ENCODE measurements around the gene ZC3H13. TPM values are rescaled to one million over a fixed set of nuclear protein-coding genes. Genes with fewer than 3 reads are reported as not detected.

The ZC3H13 gene
- total RNA-seq, 1 experiment from 2014 or later = 36.9 TPM

DNA sequence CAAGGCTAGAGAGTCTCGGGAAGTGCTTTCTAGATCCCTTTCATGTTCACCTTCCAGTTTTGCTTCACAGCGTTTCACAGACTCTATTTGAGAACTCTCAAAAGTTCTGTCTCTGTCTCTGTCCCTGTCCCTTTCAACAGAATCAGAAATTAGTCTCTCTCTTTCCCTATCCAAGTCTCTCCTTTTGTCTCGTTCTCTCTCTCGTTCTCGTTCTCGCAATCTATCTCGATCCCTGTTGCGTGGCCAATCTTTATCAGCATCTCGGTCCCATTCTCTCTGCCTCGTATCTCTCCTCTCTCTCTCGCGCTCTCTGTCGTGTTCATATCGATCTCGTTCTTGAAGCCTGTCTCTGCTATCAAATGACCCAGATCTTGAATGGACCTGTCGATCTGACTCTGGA is 85.0 kb downstream of the ZC3H13 start:
- H2AFZ ChIP-seq = no peak overlapping the region
- no peak overlapping the region for H3K27ac ChIP-seq
- H3K79me2 ChIP-seq (ENCODE audit: low read depth) = no peaks in the 10 kb centered on the region
- no peak for TF ChIP-seq EZH2 (IDR thresholded peaks at IDR 0.05; ENCODE audit: low read depth)
- TF ChIP-seq, protein P1, sequence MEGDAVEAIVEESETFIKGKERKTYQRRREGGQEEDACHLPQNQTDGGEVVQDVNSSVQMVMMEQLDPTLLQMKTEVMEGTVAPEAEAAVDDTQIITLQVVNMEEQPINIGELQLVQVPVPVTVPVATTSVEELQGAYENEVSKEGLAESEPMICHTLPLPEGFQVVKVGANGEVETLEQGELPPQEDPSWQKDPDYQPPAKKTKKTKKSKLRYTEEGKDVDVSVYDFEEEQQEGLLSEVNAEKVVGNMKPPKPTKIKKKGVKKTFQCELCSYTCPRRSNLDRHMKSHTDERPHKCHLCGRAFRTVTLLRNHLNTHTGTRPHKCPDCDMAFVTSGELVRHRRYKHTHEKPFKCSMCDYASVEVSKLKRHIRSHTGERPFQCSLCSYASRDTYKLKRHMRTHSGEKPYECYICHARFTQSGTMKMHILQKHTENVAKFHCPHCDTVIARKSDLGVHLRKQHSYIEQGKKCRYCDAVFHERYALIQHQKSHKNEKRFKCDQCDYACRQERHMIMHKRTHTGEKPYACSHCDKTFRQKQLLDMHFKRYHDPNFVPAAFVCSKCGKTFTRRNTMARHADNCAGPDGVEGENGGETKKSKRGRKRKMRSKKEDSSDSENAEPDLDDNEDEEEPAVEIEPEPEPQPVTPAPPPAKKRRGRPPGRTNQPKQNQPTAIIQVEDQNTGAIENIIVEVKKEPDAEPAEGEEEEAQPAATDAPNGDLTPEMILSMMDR (conservative IDR thresholded peaks at IDR 0.05) = no peak
- no TSS peak for BruUV-seq (replicated peaks)
- H3K9me2 ChIP-seq (ENCODE audit: insufficient read depth) = 0 out of 2 replicates have a peak, but pooled peaks cover 4% of the 10 kb centered on the region
- H3K9me3 ChIP-seq (ENCODE audit: insufficient read depth, low read depth) = no peaks in the 10 kb centered on the region
- H3K4me1 ChIP-seq (replicated peaks; ENCODE audit: insufficient read depth) = no peaks in the 10 kb centered on the region
- H4K20me1 ChIP-seq (ENCODE audit: insufficient read depth) = peaks cover 7% of the 10 kb centered on the region; the same call in 1 of the 2 replicates
- intact Hi-C loops (cut with micrococcal nuclease; ENCODE audit: unreplicated experiment) = loop anchor here (10.0 kb wide), 1 partner anchor 157 kb away; no protein-coding TSS in a partner anchor
- H3K4me3 ChIP-seq = no peak overlapping the region
- no peak overlapping the region for H3K4me2 ChIP-seq
- ChIA-PET CTCF (no interaction called here), POLR2A (ENCODE audit: unreplicated experiment) (no interaction called here)
- H3K36me3 ChIP-seq (ENCODE audit: low read depth) = peaks cover 29% of the 10 kb centered on the region
- H3F3A ChIP-seq (ENCODE audit: insufficient read depth, low read depth) = no peaks in the 10 kb centered on the region
- no peaks in the 10 kb centered on the region for H3K27me3 ChIP-seq (ENCODE audit: insufficient read depth, low read depth)
- no peak for DNase-seq

- Histone ChIP-seq H3K27me3 (ENCODE audit: insufficient read depth, low read depth) (no peaks in the 10 kb centered on the region), H3K4me3 (no peak overlapping the region), H3K9me3 (ENCODE audit: insufficient read depth, low read depth) (no peaks in the 10 kb centered on the region), H3K4me1 (replicated peaks; ENCODE audit: insufficient read depth) (no peaks in the 10 kb centered on the region), H3K9me2 (ENCODE audit: insufficient read depth) (0 out of 2 replicates have a peak, but pooled peaks cover 4% of the 10 kb centered on the region), H3K36me3 (ENCODE audit: low read depth) (peaks cover 29% of the 10 kb centered on the region), H3K79me2 (ENCODE audit: low read depth) (no peaks in the 10 kb centered on the region), H2AFZ (no peak overlapping the region), H3F3A (ENCODE audit: insufficient read depth, low read depth) (no peaks in the 10 kb centered on the region), H3K27ac (no peak overlapping the region), H4K20me1 (ENCODE audit: insufficient read depth) (peaks cover 3% of the 10 kb centered on the region; the same call in 1 of the 2 replicates), H3K4me2 (no peak overlapping the region)
- intact Hi-C loops (cut with micrococcal nuclease; ENCODE audit: unreplicated experiment) = loop anchor here (10.0 kb wide), 1 partner anchor 158 kb away; no protein-coding TSS in a partner anchor
- TF ChIP-seq EZH2 (IDR thresholded peaks at IDR 0.05; ENCODE audit: low read depth) = no peak
- TF ChIP-seq, protein P1 (conservative IDR thresholded peaks at IDR 0.05) = no peak
- POLR2A ChIA-PET (ENCODE audit: unreplicated experiment) = no interaction called here
- DNase-seq = no peak
- no TSS peak for BruUV-seq (replicated peaks)
- CTCF ChIA-PET = no interaction called here
Observed at GRCh38 chr13:45966715-45967114, 85.8 kb downstream of the ZC3H13 start.

DNA sequence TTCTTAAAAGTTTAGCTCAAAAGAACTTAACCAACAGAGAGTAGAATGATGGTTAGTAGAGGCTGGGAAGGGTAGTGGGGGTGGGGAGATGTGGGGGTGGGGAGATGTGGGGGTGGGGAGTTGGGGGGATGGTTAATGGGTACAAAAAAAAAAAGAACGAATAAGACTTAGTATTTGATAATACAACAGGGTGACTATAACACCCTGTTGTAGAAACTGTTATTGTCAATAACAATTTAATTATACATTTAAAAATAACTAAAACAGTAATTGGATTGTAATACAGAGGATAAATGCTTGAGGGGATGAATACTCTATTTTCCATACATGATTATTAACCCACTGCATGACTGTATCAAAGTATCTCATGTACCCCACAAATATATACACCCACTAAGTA is 91.1 kb downstream of the ZC3H13 start:
- TF ChIP-seq, protein P1 (conservative IDR thresholded peaks at IDR 0.05) = no peak
- TF ChIP-seq EZH2 (IDR thresholded peaks at IDR 0.05; ENCODE audit: low read depth) = no peak
- 0 out of 2 replicates have a peak, but pooled peaks cover 4% of the 10 kb centered on the region for H3K9me2 ChIP-seq (ENCODE audit: insufficient read depth)
- ChIA-PET POLR2A (ENCODE audit: unreplicated experiment) (no interaction called here), CTCF (no interaction called here)
- peaks cover 27% of the 10 kb centered on the region for H3K36me3 ChIP-seq (ENCODE audit: low read depth)
- no peaks in the 10 kb centered on the region for H3K79me2 ChIP-seq (ENCODE audit: low read depth)
- H3K4me2 ChIP-seq = no peak overlapping the region
- H3K27ac ChIP-seq = no peak overlapping the region
- 0 out of 2 replicates have a peak, but pooled peaks cover 3% of the 10 kb centered on the region for H4K20me1 ChIP-seq (ENCODE audit: insufficient read depth)
- no TSS peak for BruUV-seq (replicated peaks)
- no peaks in the 10 kb centered on the region; the same call in 1 of the 2 replicates for H3K9me3 ChIP-seq (ENCODE audit: insufficient read depth, low read depth)
- H3K4me3 ChIP-seq = no peak overlapping the region
- H3F3A ChIP-seq (ENCODE audit: insufficient read depth, low read depth) = no peaks in the 10 kb centered on the region
- H2AFZ ChIP-seq = no peak overlapping the region
- DNase-seq = no peak
- intact Hi-C loops (cut with micrococcal nuclease; ENCODE audit: unreplicated experiment) = loop anchor here (10.0 kb wide), 1 partner anchor 163 kb away; no protein-coding TSS in a partner anchor
- H3K4me1 ChIP-seq (replicated peaks; ENCODE audit: insufficient read depth) = no peaks in the 10 kb centered on the region
- no peaks in the 10 kb centered on the region for H3K27me3 ChIP-seq (ENCODE audit: insufficient read depth, low read depth)
